HG03565 (cell line): ENCODE data around the gene PITRM1.

Source experiments
- ATAC-seq: cut with Tn5 transposase; IDR thresholded peaks from one replicate; pipeline ENCODE4 v1.9.1; 2021; ENCODE audit warnings: mild to moderate bottlenecking, moderate library complexity; ENCODE audit not compliant: unreplicated experiment

PITRM1 gene

DNA sequence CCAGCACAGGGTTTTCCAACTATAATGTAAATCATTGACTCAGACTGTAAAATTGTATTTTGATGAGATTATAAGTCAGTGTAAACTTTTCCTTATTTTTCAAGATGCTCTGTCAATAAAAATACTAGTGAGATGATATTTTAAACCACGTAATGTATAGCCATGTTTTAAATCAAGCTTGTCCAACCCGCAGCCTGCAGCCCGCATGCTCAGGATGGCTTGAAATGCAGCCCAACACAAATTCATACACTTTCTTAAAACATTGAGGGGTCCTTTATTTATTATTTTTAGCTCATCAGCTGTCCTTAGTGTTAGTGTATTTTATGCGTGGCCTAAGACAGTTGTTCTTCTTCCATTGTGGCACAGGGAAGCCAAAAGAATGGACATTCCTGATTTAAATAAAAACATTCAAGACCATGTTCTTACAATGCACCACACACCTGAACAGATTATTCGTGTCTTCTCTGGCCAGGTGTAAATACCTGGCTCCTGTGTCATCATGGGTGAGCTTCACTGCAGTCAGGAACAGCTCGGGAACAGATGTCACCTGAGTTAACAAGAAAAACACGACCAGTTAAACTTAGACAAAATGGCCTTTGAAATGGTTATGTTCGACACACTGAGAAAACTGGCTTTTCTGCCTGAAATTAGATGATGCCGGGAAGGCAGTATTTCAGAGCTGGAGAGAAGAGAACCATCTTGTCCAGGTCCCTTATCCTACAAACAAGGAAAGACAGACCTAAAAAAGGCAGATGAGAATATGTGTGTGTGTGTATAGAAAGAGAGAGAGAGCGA is 5.9 kb downstream of the PITRM1 start:
- ATAC-seq, result no peak

DNA sequence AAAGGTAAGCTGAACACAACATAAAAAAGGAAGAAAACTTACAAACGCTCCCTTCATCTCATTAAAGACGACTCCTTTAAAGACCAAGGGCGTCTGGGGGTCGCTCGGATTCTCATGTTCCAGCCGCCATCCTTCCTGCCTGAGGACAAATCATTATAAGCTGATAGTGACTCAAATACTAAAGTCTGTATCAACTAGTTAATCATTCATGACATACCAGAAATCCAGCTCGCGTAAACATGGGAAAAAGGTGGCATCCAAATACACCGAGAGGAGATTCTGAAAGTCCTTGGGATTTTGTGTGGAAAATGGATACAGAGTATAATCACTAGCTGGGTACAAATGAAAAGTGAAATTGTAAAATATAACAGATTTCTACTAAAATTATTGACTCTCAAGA is 7.4 kb downstream of the PITRM1 start:
- no peak for ATAC-seq

GRCh38 chr10:3163879-3164278 is 8.7 kb downstream of the PITRM1 start:
- ATAC-seq, result no peak

DNA sequence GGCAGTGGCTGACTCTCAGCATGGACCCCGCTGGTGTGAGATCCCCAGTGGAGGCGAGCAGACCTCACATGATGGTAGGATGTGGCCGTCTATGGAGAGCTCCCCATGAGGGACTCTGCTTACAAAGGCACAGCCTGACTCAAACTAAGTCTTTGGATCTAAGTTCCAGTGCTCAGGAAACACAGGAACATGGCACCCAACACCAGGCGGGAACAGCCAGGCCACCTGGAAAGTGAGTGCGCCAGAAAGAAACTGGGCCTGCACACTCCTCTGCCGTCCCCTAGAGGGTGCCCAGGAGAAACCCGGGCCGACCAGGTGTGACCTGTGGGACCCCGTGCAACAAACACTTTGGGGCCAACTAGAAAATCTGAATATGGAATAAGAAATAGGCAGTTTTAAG is 10.0 kb downstream of the PITRM1 start:
- no peak for ATAC-seq

DNA sequence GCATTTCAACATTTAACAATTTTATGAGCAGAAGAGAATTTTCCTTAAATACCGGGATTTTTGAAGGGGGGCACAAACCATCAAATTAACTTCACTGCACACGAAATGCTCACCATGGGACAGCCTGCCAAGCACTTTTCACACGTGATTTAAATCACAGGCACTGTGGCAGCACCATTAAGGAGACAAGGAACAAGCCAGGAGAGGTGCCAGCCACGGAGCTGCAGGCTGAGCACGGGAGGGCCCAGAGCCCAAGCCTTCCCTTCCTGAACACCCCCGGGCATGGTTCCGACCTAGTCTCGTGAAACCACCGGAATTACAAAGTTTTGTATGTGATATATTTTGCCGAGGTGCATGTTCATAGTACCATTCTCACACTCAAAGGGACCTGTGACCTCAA is 13.4 kb downstream of the PITRM1 start:
- ATAC-seq, result no peak

- ATAC-seq, result no peak
Measured at GRCh38 chr10:3154666-3155065, 17.9 kb downstream of the PITRM1 start.

DNA sequence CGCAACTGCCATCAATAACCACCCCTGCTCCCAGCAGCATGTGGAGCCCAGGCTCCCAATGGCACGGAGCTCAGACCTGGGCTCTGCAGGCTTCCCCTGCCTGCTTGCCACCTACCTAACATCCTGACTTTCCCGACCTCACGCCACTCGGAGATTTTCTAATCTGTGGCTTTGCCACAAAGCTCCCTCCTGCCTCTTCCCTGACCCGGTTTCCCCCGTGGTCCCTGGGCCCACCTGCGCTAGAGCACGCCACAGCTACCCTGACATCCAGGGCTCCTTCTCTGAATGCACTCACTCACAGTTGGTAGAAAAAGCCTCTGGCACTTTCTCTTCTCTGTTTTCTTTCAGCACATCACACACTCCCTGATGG is 20.0 kb downstream of the PITRM1 start:
- ATAC-seq, result no peak

- ATAC-seq, result no peak
Measured at GRCh38 chr10:3151889-3152565, 20.6 kb downstream of the PITRM1 start.

- no peak for ATAC-seq
Measured at GRCh38 chr10:3150961-3151360, 21.6 kb downstream of the PITRM1 start.

DNA sequence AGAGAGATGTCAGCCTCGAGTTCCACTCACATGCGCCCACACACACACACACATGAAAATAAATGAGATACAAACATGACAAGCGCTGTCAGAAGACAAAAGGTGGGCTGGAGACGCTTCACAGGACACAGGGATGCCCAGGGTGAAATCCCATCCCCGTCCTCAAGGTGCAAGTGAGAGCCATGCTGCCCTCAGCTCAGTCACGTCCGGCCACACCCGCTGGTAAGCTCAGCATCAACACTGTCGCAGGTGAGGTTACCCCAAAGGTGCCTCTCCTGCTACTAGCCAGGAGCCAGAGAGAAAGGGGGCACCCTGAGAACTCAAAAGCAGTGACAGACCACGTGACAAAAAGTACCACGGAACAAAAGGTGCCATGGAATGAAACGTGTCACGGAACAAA is 22.2 kb downstream of the PITRM1 start:
- no peak for ATAC-seq

DNA sequence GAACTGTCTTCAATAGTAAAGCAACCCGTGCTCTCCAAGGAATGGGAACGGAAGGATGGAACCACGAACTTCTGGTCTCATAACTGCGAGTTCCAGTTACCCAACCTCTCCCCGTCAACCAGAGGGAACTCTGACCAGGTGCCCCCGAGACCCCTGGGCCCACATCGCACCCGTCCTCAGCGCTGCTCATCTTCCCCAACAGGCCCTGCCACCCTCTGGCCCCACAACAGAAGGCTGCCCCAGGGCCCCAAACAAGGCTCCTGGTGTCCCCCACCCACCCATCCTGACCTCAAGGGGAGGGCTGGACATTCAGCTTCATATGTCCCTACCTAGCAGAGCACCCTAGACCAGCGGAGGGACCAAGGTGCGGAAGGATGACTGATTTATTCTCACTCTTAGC is 22.7 kb downstream of the PITRM1 start:
- ATAC-seq, result no peak

- no peak for ATAC-seq
Measured at GRCh38 chr10:3148994-3149393, 23.6 kb downstream of the PITRM1 start.

DNA sequence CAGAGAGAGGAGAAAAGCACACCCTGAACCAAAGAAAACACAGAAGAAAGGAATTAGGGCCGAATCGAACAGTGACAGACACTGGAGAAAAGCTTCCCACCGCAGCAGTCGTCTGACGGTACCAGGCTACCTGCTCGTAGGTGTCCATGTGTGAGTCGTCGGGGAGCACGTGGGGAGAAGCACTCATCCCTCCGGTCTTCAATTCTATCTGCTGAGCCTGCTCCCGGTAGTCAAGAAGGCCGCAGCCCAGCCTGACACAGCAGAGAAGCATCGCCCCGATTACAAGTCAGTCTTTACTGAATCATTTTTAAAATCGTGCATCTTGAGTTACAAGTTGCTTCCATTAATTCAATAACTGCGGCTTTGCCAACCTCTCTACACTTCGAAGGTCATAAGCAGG is 24.5 kb downstream of the PITRM1 start:
- ATAC-seq, result no peak

DNA sequence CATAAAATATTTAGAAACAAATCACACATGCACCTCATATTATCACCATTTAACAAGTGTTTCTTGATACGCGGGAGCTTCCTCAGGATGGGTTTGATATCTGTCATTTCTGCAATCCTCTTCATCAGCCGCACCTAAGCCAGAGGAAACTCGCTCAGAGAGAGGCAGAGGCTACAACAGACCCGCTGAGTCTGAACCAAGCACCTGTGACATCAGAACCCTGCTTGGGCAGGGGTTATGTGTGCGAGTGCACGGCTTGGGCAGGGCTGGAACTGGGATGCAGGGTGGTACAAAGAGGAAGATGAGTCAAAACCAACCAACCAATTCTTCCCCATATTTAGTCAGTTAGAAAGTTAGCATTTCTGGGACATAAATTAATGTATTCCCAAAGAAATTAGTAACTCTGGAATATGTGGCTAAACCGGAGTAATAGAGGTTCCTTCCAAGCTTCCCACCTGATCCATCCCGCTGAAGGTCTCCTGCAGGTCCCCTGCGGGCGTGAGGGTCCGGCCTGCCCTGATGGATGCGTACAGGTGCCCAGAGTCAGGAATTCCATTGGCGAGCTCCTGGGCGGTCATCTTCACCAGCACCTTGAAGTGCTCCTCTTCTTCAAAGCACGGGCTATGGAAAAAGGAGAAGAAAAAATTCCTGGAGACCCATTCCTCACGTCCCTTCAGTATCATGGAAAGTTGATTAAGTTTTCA is 25.3 kb downstream of the PITRM1 start:
- no peak for ATAC-seq

DNA sequence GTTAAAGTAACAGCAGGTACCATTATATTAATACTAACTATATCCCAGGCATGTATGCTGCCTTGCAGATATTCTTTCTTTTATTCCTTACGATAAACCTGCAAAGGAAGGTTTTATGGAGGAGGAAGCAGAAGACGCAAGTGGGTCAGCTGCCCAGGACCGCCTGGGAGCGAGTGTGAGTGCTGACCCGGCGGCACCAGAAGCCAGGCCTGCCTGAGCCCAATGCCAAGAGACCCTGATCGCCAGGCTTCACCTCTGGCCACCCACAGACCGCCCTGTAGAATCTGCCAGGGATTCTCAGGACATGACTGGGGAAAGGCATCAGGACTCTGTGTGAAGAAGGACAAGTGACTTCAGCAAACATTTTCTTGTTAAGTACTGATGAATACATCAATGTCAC is 26.3 kb downstream of the PITRM1 start:
- ATAC-seq, result no peak

GRCh38 chr10:3145366-3145765 is 27.2 kb downstream of the PITRM1 start:
- ATAC-seq, result no peak

DNA sequence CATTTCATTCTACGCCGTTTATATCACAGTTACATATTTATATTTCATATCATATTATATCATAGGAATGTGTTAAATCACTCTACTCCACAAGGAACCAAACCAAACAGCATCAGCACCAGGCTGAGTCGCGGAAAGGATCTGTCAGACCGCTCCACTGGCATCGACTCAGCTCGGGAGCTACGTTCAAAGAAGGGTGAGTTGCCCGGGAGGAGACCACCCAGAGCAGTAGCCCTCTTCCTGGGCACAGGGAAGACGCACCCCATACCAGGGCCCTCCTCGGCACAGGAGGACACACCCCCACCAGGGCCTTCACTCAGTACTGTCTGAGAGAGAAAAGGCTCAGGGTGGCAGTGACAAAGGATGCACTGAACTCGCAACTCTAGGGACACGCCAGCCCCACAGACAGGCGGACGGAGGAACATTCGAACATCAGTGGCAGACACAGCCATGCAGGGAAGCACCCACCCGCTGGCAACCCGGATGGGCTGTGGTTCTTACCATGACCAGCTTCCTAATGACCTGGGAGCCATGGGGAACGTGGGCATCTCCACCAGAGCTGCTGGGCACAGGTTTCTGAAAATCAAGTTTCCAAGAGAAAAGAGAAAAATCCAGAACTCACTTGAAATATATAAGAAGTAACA is 28.7 kb downstream of the PITRM1 start:
- no peak for ATAC-seq

- no peak for ATAC-seq
Measured at GRCh38 chr10:3143366-3143765, 29.2 kb downstream of the PITRM1 start.

DNA sequence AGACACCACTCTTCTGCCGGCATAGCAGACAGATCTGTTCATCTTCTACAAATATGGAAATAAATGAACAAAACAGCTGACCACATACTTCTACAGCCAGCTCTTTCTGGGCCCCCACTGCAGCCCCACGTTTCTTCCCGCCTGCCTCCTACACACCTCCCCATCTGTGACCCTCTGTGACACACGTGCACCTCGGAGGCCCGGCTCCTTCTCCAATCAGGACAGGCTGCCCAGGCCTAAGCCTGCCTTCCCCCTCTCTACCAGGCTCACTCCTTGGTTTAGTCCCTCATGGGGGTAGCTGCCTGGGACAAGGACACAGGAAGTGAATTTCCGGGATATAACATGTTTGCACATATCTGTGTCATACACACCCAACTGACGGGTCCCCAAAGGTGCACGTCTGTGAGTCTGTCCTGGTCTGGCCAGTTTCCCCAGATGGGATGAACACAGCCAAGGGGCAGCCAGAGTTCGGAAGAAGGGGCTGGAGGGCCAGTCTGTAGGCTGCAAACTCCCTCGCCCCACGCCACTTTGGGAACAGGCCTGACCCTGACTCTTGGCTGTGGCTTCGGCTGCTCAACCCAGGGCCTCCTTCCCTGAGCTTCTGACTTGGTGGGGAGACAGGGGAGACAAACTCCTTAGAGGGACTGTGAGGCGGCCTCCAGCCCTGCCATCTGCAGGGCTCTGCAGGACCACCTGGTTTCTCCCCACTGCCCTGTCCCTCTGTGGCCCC is 30.3 kb downstream of the PITRM1 start:
- no peak for ATAC-seq

GRCh38 chr10:3141351-3142005 is 31.1 kb downstream of the PITRM1 start:
- ATAC-seq, result no peak
